AG04450 (cell line): Measurements from ENCODE around the gene SLC2A9. TPM values are rescaled to one million over a fixed set of nuclear protein-coding genes. Genes with fewer than 3 reads are reported as not detected.

Experiments
- CTCF ChIA-PET: fragments of 300-600, 350-600 bp; formaldehyde crosslinking; extraction: SDS; loops from one replicate; lab custom pipeline; 2022; ENCODE audit warnings: antibody characterized with exemption, inconsistent platforms; lab: Charles Lee
- POLR2A ChIA-PET: fragments of 350-600 bp; formaldehyde crosslinking; extraction: SDS; loops from one replicate; lab custom pipeline; 2021; ENCODE audit warnings: antibody characterized with exemption, inconsistent platforms; lab: Yijun Ruan, JAX
- DNase-seq: peaks from one replicate; pipeline ENCODE4 v3.0.0-alpha.2; 2011; ENCODE audit warnings: low read depth, low spot score
- H3K27ac ChIP-seq: one replicate; pipeline ENCODE4 v1.5.1; 2012; ENCODE audit warnings: low read depth, low read length, control low read depth
- H3K27me3 ChIP-seq: one replicate; pipeline ENCODE4 v1.6.0; 2012; ENCODE audit warnings: low read length; ENCODE audit not compliant: control insufficient read depth, insufficient read depth
- H3K4me3 ChIP-seq: 2 replicates; pipeline ENCODE4 v1.5.1; 2011; ENCODE audit warnings: mild to moderate bottlenecking, low read depth, low read length, control low read depth
- H3K9me3 ChIP-seq: 2 replicates; pipeline ENCODE4 v1.5.1; 2012; ENCODE audit warnings: low read length; ENCODE audit not compliant: control insufficient read depth, insufficient read depth
- polyA plus RNA-seq: library from polyadenylated mRNA; depleted of rRNA; stranded (reverse); fragments of >200 nt; gene quantifications from 2 replicates; pipeline ENCODE4 v1.2.3, GENCODE V29; 2011
- TF ChIP-seq, protein P1 (sequence below): IDR thresholded peaks from 2 replicates; pipeline ENCODE4 v1.5.1; 2011; ENCODE audit warnings: low read depth, low read length, control low read depth, inconsistent platforms

SLC2A9 gene
- polyA plus RNA-seq, 1 experiment = 2.4 TPM

DNA sequence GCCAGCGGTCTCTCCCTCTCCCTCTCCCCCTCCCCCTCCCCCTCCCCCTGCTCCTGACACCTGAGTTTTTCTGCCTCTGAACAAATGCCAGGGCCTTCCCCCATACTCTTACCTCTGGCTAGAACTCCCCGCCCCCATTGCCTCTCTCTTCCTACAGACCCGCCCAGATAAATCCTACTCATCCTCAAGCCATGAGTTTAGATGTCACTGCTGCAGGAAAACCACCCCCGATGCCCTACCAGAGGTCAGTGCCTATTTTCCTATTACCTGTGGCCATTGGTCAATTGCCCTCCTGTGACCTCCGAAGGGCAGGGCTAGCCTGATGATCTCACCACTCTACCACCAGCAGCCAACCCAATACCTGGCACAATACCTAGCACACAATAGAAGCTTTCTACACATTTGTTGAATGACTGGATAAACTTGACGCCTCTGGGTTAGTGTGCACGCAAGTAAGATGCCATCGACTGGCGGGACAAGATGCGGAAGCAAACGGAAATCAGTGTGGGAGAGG is 43.7 kb downstream of the SLC2A9 start:
- no peak for DNase-seq
- CTCF ChIA-PET = no interaction called here
- Histone ChIP-seq H3K27ac (no peak overlapping the region), H3K4me3 (no peak overlapping the region), H3K9me3 (peaks cover 3% of the 10 kb centered on the region; the same call in 1 of the 2 replicates), H3K27me3 (no peaks in the 10 kb centered on the region)
- TF ChIP-seq, protein P1, sequence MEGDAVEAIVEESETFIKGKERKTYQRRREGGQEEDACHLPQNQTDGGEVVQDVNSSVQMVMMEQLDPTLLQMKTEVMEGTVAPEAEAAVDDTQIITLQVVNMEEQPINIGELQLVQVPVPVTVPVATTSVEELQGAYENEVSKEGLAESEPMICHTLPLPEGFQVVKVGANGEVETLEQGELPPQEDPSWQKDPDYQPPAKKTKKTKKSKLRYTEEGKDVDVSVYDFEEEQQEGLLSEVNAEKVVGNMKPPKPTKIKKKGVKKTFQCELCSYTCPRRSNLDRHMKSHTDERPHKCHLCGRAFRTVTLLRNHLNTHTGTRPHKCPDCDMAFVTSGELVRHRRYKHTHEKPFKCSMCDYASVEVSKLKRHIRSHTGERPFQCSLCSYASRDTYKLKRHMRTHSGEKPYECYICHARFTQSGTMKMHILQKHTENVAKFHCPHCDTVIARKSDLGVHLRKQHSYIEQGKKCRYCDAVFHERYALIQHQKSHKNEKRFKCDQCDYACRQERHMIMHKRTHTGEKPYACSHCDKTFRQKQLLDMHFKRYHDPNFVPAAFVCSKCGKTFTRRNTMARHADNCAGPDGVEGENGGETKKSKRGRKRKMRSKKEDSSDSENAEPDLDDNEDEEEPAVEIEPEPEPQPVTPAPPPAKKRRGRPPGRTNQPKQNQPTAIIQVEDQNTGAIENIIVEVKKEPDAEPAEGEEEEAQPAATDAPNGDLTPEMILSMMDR = no peak
- POLR2A ChIA-PET = no interaction called here

- Histone ChIP-seq H3K9me3 (peaks cover 3% of the 10 kb centered on the region; the same call in 1 of the 2 replicates), H3K4me3 (no peak overlapping the region), H3K27ac (no peak overlapping the region), H3K27me3 (no peaks in the 10 kb centered on the region)
- TF ChIP-seq, protein P1 = no peak
- DNase-seq = no peak
- ChIA-PET POLR2A (no interaction called here), CTCF (no interaction called here)
These were observed 44.5 kb downstream of the SLC2A9 start for GRCh38 chr4:9976781-9977180.

DNA sequence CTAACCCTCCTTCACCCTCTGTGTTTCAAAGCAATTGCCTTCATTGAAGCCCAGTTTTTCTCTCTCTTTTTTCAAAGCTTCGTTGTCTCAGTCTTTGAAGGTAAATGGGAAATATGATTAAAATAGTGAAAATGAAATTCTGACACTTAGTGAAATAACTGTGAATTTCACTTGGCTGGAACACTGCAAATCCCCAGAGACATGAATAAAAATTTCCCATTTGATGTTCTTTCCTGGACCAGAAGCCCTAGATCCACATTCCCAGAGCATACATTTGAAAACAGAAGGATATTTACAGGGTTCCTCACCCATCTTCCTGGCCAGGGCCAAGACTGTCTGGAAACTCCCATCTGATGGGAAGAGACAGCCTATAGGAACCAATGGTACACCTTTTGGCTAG is 45.0 kb downstream of the SLC2A9 start:
- no peak overlapping the region for H3K4me3 ChIP-seq
- H3K27me3 ChIP-seq = no peaks in the 10 kb centered on the region
- ChIA-PET POLR2A (no interaction called here), CTCF (no interaction called here)
- peaks cover 3% of the 10 kb centered on the region; the same call in 1 of the 2 replicates for H3K9me3 ChIP-seq
- H3K27ac ChIP-seq = no peak overlapping the region
- DNase-seq = no peak
- TF ChIP-seq, protein P1 = no peak

GRCh38 chr4:9971711-9972110 is 49.6 kb downstream of the SLC2A9 start:
- Histone ChIP-seq H3K9me3 (no peaks in the 10 kb centered on the region), H3K4me3 (no peak overlapping the region), H3K27me3 (no peaks in the 10 kb centered on the region), H3K27ac (no peak overlapping the region)
- POLR2A ChIA-PET = no interaction called here
- CTCF ChIA-PET = no interaction called here
- DNase-seq = no peak
- TF ChIP-seq, protein P1 = no peak

GRCh38 chr4:9970399-9971011 is 50.8 kb downstream of the SLC2A9 start:
- ChIA-PET POLR2A (no interaction called here), CTCF (no interaction called here)
- no peak for DNase-seq

More at GRCh38 chr4:9970399-9971011, 50.8 kb downstream of the SLC2A9 start:
- TF ChIP-seq, protein P1 = no peak
- Histone ChIP-seq H3K27me3 (no peaks in the 10 kb centered on the region), H3K27ac (no peak overlapping the region), H3K9me3 (no peaks in the 10 kb centered on the region), H3K4me3 (no peak overlapping the region)
